ENCODE results near the gene FHIT. TPM values are rescaled to one million over a fixed set of nuclear protein-coding genes. Genes with fewer than 3 reads are reported as not detected.

FHIT gene
- total RNA-seq, 1 donor from 2014 or later, result 11.7 TPM

- no peak for TF ChIP-seq CTCF (conservative IDR thresholded peaks at IDR 0.05)
- H3K27ac Mint-ChIP-seq, result no peak overlapping the region
- H3K36me3 Mint-ChIP-seq, result no peaks in the 10 kb centered on the region
- DNase-seq (ENCODE audit: extremely low spot score, unreplicated experiment), result no peak
- H3K4me1 Mint-ChIP-seq (ENCODE audit: unreplicated experiment), result peaks cover 15% of the 10 kb centered on the region
- H3K9me3 Mint-ChIP-seq, result no peaks in the 10 kb centered on the region
- H3K27me3 Mint-ChIP-seq, result peaks cover 3% of the 10 kb centered on the region
- H3K4me3 Mint-ChIP-seq, result no peak overlapping the region
Measured at GRCh38 chr3:60187343-60187742, 1063.9 kb downstream of the FHIT start.

GRCh38 chr3:60186359-60186758, 1064.9 kb downstream of the FHIT start:
- no peak overlapping the region for H3K27ac Mint-ChIP-seq
- H3K9me3 Mint-ChIP-seq, result no peaks in the 10 kb centered on the region
- TF ChIP-seq CTCF (conservative IDR thresholded peaks at IDR 0.05), result no peak
- H3K4me1 Mint-ChIP-seq (ENCODE audit: unreplicated experiment), result peaks cover 15% of the 10 kb centered on the region
- H3K36me3 Mint-ChIP-seq, result no peaks in the 10 kb centered on the region
- H3K4me3 Mint-ChIP-seq, result no peak overlapping the region
- H3K27me3 Mint-ChIP-seq, result peaks cover 3% of the 10 kb centered on the region
- DNase-seq (ENCODE audit: extremely low spot score, unreplicated experiment), result no peak

GRCh38 chr3:60185161-60185560, 1066.1 kb downstream of the FHIT start:
- Mint-ChIP-seq H3K9me3 (no peaks in the 10 kb centered on the region), H3K4me1 (ENCODE audit: unreplicated experiment) (peaks cover 14% of the 10 kb centered on the region), H3K4me3 (no peak overlapping the region), H3K27ac (no peak overlapping the region), H3K27me3 (peaks cover 3% of the 10 kb centered on the region), H3K36me3 (no peaks in the 10 kb centered on the region)
- no peak for TF ChIP-seq CTCF (conservative IDR thresholded peaks at IDR 0.05)
- no peak for DNase-seq (ENCODE audit: extremely low spot score, unreplicated experiment)

GRCh38 chr3:60182697-60183096, 1068.6 kb downstream of the FHIT start:
- Mint-ChIP-seq H3K4me3 (no peak overlapping the region), H3K27ac (no peak overlapping the region), H3K36me3 (no peaks in the 10 kb centered on the region), H3K9me3 (no peaks in the 10 kb centered on the region), H3K4me1 (ENCODE audit: unreplicated experiment) (peaks cover under 1% of the 10 kb centered on the region), H3K27me3 (peaks cover 3% of the 10 kb centered on the region)
- TF ChIP-seq CTCF (conservative IDR thresholded peaks at IDR 0.05), result peak; percentile 25
- DNase-seq (ENCODE audit: extremely low spot score, unreplicated experiment), result no peak

- H3K27me3 Mint-ChIP-seq, result no peaks in the 10 kb centered on the region
- DNase-seq (ENCODE audit: extremely low spot score, unreplicated experiment), result no peak
- no peaks in the 10 kb centered on the region for H3K9me3 Mint-ChIP-seq
- H3K27ac Mint-ChIP-seq, result no peak overlapping the region
- no peak overlapping the region for H3K4me3 Mint-ChIP-seq
- peaks cover 18% of the 10 kb centered on the region for H3K4me1 Mint-ChIP-seq (ENCODE audit: unreplicated experiment)
- H3K36me3 Mint-ChIP-seq, result no peaks in the 10 kb centered on the region
- TF ChIP-seq CTCF (conservative IDR thresholded peaks at IDR 0.05), result no peak
Measured at GRCh38 chr3:60178931-60179653, 1072.2 kb downstream of the FHIT start.
